ENCODE data around the gene GLUD1.
"Not testable (repeated sequence)": the region's sequence is repeated elsewhere in the genome, so short reads cannot be mapped to it uniquely, and the experiment has no call there.

DNA sequence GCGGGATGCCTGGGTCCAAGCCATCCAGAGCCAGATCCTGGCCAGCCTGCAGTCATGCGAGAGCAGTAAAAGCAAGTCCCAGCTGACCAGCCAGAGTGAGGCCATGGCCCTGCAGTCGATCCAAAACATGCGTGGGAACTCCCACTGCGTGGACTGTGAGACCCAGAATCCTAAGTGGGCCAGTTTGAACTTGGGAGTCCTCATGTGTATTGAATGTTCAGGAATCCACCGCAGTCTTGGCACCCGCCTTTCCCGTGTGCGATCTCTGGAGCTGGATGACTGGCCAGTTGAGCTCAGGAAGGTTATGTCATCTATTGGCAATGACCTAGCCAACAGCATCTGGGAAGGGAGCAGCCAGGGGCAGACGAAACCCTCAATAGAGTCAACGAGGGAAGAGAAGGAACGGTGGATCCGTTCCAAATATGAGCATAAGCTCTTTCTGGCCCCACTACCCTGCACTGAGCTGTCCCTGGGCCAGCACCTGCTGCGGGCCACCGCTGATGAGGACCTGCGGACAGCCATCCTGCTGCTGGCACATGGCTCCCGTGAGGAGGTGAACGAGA lies 85.4 kb downstream of the GLUD1 start:
- TF ChIP-seq ZFP30 (CRISPR knock-in tag; IDR thresholded peaks at IDR 0.05); GLIS3 (CRISPR knock-in tag; IDR thresholded peaks at IDR 0.05); ZC3H10 (CRISPR knock-in tag; IDR thresholded peaks at IDR 0.05); ZFP3 (CRISPR knock-in tag; IDR thresholded peaks at IDR 0.05); ISL1 (CRISPR knock-in tag; IDR thresholded peaks at IDR 0.05); TOX (CRISPR knock-in tag; IDR thresholded peaks at IDR 0.05; ENCODE audit: borderline replicate concordance); ZNF8 (CRISPR knock-in tag; IDR thresholded peaks at IDR 0.05); PPARA (CRISPR knock-in tag; IDR thresholded peaks at IDR 0.05; ENCODE audit: borderline replicate concordance); CSDC2 (CRISPR knock-in tag; IDR thresholded peaks at IDR 0.05): not testable (repeated sequence)
- TF ChIP-seq, protein P1, sequence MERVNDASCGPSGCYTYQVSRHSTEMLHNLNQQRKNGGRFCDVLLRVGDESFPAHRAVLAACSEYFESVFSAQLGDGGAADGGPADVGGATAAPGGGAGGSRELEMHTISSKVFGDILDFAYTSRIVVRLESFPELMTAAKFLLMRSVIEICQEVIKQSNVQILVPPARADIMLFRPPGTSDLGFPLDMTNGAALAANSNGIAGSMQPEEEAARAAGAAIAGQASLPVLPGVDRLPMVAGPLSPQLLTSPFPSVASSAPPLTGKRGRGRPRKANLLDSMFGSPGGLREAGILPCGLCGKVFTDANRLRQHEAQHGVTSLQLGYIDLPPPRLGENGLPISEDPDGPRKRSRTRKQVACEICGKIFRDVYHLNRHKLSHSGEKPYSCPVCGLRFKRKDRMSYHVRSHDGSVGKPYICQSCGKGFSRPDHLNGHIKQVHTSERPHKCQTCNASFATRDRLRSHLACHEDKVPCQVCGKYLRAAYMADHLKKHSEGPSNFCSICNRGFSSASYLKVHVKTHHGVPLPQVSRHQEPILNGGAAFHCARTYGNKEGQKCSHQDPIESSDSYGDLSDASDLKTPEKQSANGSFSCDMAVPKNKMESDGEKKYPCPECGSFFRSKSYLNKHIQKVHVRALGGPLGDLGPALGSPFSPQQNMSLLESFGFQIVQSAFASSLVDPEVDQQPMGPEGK (CRISPR knock-in tag; IDR thresholded peaks at IDR 0.05; ENCODE audit: borderline replicate concordance): not testable (repeated sequence)
- TF ChIP-seq, protein P2, sequence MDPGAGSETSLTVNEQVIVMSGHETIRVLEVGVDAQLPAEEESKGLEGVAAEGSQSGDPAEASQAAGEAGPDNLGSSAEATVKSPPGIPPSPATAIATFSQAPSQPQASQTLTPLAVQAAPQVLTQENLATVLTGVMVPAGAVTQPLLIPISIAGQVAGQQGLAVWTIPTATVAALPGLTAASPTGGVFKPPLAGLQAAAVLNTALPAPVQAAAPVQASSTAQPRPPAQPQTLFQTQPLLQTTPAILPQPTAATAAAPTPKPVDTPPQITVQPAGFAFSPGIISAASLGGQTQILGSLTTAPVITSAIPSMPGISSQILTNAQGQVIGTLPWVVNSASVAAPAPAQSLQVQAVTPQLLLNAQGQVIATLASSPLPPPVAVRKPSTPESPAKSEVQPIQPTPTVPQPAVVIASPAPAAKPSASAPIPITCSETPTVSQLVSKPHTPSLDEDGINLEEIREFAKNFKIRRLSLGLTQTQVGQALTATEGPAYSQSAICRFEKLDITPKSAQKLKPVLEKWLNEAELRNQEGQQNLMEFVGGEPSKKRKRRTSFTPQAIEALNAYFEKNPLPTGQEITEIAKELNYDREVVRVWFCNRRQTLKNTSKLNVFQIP (CRISPR knock-in tag; IDR thresholded peaks at IDR 0.05; ENCODE audit: borderline replicate concordance, low read depth): not testable (repeated sequence)
- TF ChIP-seq, protein P3, sequence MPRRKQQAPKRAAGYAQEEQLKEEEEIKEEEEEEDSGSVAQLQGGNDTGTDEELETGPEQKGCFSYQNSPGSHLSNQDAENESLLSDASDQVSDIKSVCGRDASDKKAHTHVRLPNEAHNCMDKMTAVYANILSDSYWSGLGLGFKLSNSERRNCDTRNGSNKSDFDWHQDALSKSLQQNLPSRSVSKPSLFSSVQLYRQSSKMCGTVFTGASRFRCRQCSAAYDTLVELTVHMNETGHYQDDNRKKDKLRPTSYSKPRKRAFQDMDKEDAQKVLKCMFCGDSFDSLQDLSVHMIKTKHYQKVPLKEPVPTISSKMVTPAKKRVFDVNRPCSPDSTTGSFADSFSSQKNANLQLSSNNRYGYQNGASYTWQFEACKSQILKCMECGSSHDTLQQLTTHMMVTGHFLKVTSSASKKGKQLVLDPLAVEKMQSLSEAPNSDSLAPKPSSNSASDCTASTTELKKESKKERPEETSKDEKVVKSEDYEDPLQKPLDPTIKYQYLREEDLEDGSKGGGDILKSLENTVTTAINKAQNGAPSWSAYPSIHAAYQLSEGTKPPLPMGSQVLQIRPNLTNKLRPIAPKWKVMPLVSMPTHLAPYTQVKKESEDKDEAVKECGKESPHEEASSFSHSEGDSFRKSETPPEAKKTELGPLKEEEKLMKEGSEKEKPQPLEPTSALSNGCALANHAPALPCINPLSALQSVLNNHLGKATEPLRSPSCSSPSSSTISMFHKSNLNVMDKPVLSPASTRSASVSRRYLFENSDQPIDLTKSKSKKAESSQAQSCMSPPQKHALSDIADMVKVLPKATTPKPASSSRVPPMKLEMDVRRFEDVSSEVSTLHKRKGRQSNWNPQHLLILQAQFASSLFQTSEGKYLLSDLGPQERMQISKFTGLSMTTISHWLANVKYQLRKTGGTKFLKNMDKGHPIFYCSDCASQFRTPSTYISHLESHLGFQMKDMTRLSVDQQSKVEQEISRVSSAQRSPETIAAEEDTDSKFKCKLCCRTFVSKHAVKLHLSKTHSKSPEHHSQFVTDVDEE (CRISPR knock-in tag; IDR thresholded peaks at IDR 0.05): not testable (repeated sequence)

Data from SK-N-SH treated with all-trans-retinoic acid at 6 μM for 48 hours (cell line).